Measurements from ENCODE around the gene COL16A1.

The COL16A1 gene

GRCh38 chr1:31703431-31704270, at the start of gene COL16A1:
COL16A1 (minus strand) TSS chr1:31704017; CDS start chr1:31702193, 1,824 bp downstream.
- DNase-seq: no peak

- no peak for DNase-seq
These were observed 49.2 kb upstream of the COL16A1 start for GRCh38 chr1:31752952-31753475.

- DNase-seq: no peak
These were observed 48.4 kb upstream of the COL16A1 start for GRCh38 chr1:31752258-31752657.

- no peak for DNase-seq
These were observed 48.0 kb upstream of the COL16A1 start for GRCh38 chr1:31751822-31752241.

GRCh38 chr1:31750858-31751510, 47.2 kb upstream of the COL16A1 start:
- DNase-seq: no peak

GRCh38 chr1:31749785-31750735, 46.2 kb upstream of the COL16A1 start:
- no peak for DNase-seq

GRCh38 chr1:31748365-31748764, 44.5 kb upstream of the COL16A1 start:
- DNase-seq: no peak

- DNase-seq: no peak
These were observed 43.5 kb upstream of the COL16A1 start for GRCh38 chr1:31747304-31747703.

GRCh38 chr1:31746687-31747086, 42.9 kb upstream of the COL16A1 start:
- no peak for DNase-seq

- no peak for DNase-seq
These were observed 42.3 kb upstream of the COL16A1 start for GRCh38 chr1:31745946-31746670.

- DNase-seq: peak; percentile 30
These were observed 41.5 kb upstream of the COL16A1 start for GRCh38 chr1:31745096-31745945.

- DNase-seq: no peak
These were observed 40.5 kb upstream of the COL16A1 start for GRCh38 chr1:31744165-31744888.

GRCh38 chr1:31742462-31743212, 38.8 kb upstream of the COL16A1 start:
- DNase-seq: no peak

GRCh38 chr1:31739346-31739745, 35.5 kb upstream of the COL16A1 start:
- no peak for DNase-seq

GRCh38 chr1:31736675-31737074, 32.9 kb upstream of the COL16A1 start:
- DNase-seq: no peak

- no peak for DNase-seq
These were observed 31.8 kb upstream of the COL16A1 start for GRCh38 chr1:31735571-31735970.

GRCh38 chr1:31734582-31735107, 30.8 kb upstream of the COL16A1 start:
- no peak for DNase-seq

GRCh38 chr1:31733389-31734219, 29.8 kb upstream of the COL16A1 start:
- no peak for DNase-seq

Data from MV-4-11 (cell line).